HG03565 (cell line): ENCODE results near the gene TSPAN18.

ENCODE experiments used
- ATAC-seq: cut with Tn5 transposase; IDR thresholded peaks from one replicate; pipeline ENCODE4 v1.9.1; 2021; ENCODE audit warnings: mild to moderate bottlenecking, moderate library complexity; ENCODE audit not compliant: unreplicated experiment

The TSPAN18 gene

GRCh38 chr11:44950625-44951476, 224.1 kb downstream of the TSPAN18 start, which contains the start of gene TP53I11:
Gene TP53I11, minus strand, starts transcription at chr11:44950883. Its CDS starts 12,548 bp downstream, at chr11:44938335.
- no peak for ATAC-seq

- ATAC-seq, result no peak
These were observed 225.3 kb downstream of the TSPAN18 start for GRCh38 chr11:44952082-44952481.

GRCh38 chr11:44952500-44953260, 225.9 kb downstream of the TSPAN18 start:
- ATAC-seq, result no peak

- no peak for ATAC-seq
These were observed 227.5 kb downstream of the TSPAN18 start for GRCh38 chr11:44954051-44954906.

GRCh38 chr11:44955015-44955738, 228.4 kb downstream of the TSPAN18 start:
- no peak for ATAC-seq

- ATAC-seq, result no peak
These were observed 230.3 kb downstream of the TSPAN18 start for GRCh38 chr11:44957040-44957515.

- no peak for ATAC-seq
These were observed 231.2 kb downstream of the TSPAN18 start for GRCh38 chr11:44957776-44958564.

GRCh38 chr11:44959064-44959463, 232.3 kb downstream of the TSPAN18 start:
- no peak for ATAC-seq

- no peak for ATAC-seq
These were observed 233.6 kb downstream of the TSPAN18 start for GRCh38 chr11:44960200-44960845.

GRCh38 chr11:44962464-44962863, 235.7 kb downstream of the TSPAN18 start:
- no peak for ATAC-seq

GRCh38 chr11:44963136-44963535, 236.4 kb downstream of the TSPAN18 start:
- ATAC-seq, result no peak

GRCh38 chr11:44963948-44964347, 237.2 kb downstream of the TSPAN18 start:
- ATAC-seq, result no peak

- ATAC-seq, result no peak
These were observed 237.9 kb downstream of the TSPAN18 start for GRCh38 chr11:44964526-44965209.

- no peak for ATAC-seq
These were observed 239.9 kb downstream of the TSPAN18 start for GRCh38 chr11:44966694-44967093.

GRCh38 chr11:44967930-44968496, 241.3 kb downstream of the TSPAN18 start:
- no peak for ATAC-seq

- no peak for ATAC-seq
These were observed 241.7 kb downstream of the TSPAN18 start for GRCh38 chr11:44968510-44968909.

GRCh38 chr11:44969651-44970252, 243.0 kb downstream of the TSPAN18 start:
- ATAC-seq, result no peak

- ATAC-seq, result no peak
These were observed 243.5 kb downstream of the TSPAN18 start for GRCh38 chr11:44970293-44970692.
